Progenitor cell of endocrine pancreas (in vitro differentiated cells): Measurements from ENCODE around the gene MRC2. TPM values are rescaled to one million over a fixed set of nuclear protein-coding genes. Genes with fewer than 3 reads are reported as not detected.
A peak's percentile ranks its signal among the peaks of the same experiment; 100 is the strongest.

Experiments
- DNase-seq: peaks from one replicate; pipeline ENCODE4 v3.0.0; 2021; ENCODE audit warnings: low spot score; ENCODE audit not compliant: unreplicated experiment
- H3K27ac Mint-ChIP-seq: 2 replicates; pipeline ENCODE4 v1.8.0; 2021; ENCODE audit warnings: mild to moderate bottlenecking, moderate library complexity, mixed read lengths
- H3K27me3 Mint-ChIP-seq: 2 replicates; pipeline ENCODE4 v1.8.0; 2021; ENCODE audit warnings: mixed read lengths
- H3K36me3 Mint-ChIP-seq: 2 replicates; pipeline ENCODE4 v1.8.0; 2022; ENCODE audit warnings: mixed read lengths; ENCODE audit not compliant: insufficient read depth
- H3K4me1 Mint-ChIP-seq: 2 replicates; pipeline ENCODE4 v1.8.0; 2021; ENCODE audit warnings: low read depth, mixed read lengths
- H3K4me3 Mint-ChIP-seq: 2 replicates; pipeline ENCODE4 v1.8.0; 2021; ENCODE audit warnings: low read depth, mild to moderate bottlenecking, moderate library complexity, mixed read lengths
- H3K9me3 Mint-ChIP-seq: 2 replicates; pipeline ENCODE4 v1.8.0; 2021; ENCODE audit warnings: low read depth, mixed read lengths
- total RNA-seq: library from RNA; stranded (reverse); gene quantifications from 2 replicates; pipeline ENCODE4 v1.2.1, GENCODE V29; 2021
- TF ChIP-seq, protein P1 (sequence below): fragments of 200-600 bp; sonication (generic); IDR thresholded peaks from one replicate; pipeline ENCODE4 v1.5.0; 2021; ENCODE audit warnings: antibody characterized with exemption, mild to moderate bottlenecking; ENCODE audit not compliant: unreplicated experiment

Gene MRC2
- total RNA-seq, 1 donor from 2014 or later: 4.9 TPM

DNA sequence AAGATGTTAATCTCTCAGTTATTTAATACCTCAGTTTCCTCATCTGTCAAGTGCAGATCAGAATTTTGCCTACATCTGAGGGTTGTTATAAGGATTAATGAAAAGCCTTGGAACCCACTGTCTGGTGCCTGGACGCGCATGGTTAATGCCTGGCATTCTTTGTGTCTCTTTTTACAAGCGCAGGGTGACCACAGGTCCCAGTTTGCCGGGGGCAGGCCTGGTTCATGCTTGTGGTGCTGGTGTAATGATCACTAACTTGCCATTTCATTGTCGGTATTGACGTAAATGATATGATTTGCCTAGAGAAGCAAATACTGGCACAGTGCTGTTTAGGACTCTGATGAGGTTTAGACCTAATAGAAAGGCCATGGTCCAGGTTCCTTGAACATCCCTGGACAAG lies 23.1 kb downstream of the MRC2 start:
- Mint-ChIP-seq H3K9me3 (no peaks in the 10 kb centered on the region), H3K27me3 (peaks cover 16% of the 10 kb centered on the region), H3K4me1 (peaks cover 13% of the 10 kb centered on the region), H3K36me3 (no peaks in the 10 kb centered on the region), H3K4me3 (no peak overlapping the region), H3K27ac (no peak overlapping the region)
- no peak for DNase-seq
- TF ChIP-seq, protein P1, sequence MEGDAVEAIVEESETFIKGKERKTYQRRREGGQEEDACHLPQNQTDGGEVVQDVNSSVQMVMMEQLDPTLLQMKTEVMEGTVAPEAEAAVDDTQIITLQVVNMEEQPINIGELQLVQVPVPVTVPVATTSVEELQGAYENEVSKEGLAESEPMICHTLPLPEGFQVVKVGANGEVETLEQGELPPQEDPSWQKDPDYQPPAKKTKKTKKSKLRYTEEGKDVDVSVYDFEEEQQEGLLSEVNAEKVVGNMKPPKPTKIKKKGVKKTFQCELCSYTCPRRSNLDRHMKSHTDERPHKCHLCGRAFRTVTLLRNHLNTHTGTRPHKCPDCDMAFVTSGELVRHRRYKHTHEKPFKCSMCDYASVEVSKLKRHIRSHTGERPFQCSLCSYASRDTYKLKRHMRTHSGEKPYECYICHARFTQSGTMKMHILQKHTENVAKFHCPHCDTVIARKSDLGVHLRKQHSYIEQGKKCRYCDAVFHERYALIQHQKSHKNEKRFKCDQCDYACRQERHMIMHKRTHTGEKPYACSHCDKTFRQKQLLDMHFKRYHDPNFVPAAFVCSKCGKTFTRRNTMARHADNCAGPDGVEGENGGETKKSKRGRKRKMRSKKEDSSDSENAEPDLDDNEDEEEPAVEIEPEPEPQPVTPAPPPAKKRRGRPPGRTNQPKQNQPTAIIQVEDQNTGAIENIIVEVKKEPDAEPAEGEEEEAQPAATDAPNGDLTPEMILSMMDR: no peak

DNA sequence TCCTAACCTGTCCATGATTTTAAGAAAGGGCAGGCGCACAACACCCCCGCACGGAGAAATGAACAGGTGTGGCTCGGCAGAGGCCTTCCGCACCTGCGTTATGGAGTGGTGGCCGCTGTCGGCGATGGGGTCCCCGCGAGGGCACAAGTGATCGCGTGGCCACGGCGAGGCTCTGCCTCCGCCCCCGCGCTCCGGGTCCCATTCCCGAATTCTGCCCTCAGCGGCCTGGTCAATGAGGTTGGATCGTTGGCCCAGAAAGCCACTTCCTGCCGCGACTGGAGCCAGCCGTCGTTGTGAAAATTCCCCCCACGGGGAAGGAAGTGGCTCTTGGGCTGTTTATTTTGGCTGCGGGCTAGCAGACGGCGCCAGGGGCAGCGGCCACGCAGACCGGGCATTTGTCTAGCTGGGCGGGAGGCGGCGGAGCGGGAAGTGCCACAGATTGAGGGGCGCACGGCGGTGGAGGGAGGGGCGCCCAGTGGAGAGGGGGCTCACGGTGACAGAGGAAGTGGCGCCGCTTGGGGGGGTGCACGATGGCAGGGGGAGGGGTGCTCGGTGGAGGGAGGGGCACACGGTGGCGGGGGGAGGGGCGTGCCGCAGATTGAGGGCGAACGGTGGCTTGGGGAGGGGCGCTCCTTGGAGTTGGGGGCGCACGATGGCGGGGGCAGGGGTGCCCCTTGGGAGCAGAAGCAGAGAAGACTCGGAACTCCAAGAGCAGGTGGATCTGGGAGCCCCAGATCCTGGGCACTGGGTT lies 25.0 kb downstream of the MRC2 start:
- Mint-ChIP-seq H3K4me3 (peak overlapping the region; percentile 74), H3K36me3 (no peaks in the 10 kb centered on the region), H3K27ac (peak overlapping the region; percentile 19), H3K27me3 (peaks cover 16% of the 10 kb centered on the region), H3K9me3 (no peaks in the 10 kb centered on the region), H3K4me1 (peaks cover 13% of the 10 kb centered on the region)
- no peak for DNase-seq
- TF ChIP-seq, protein P1: no peak

DNA sequence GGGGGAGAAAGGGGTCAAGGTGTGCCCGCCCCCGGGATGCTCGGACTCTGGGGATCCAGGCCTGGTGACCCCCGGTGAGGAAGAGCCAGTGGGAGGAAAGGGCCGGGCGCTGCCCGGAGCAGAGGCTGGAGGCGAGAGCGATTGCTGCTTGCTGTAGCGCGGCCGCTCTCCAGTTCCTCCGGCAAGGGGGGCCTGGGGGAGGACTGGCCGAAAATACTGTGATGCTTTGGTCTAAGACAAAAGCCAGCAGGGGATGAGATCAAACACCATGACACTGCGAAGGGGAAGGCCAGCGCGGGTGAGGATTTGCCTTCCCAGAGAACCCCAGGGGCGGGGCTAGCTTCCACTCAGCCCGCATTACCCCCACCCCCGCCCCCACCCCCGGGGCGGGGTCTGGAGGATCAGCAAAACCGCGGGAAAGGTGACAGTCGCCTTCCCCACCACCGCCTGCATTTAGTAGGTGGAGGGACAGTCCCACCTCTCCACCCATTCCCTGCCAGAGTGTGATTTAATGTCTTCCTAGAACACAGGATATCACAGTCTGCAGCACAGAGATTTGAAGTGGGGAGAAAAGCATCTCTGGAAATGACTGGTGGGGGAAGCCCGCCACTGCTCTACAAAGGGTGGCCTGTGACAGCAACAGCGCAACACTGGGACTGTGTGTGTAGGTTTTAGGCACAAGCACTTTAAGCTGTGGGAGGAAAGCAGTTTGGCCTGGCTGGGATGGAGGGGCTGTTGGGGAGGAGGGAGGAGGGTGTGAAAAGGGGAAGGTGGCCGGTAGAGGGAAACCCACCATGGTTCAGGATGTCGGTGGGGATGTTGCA lies 25.7 kb downstream of the MRC2 start:
- Mint-ChIP-seq H3K36me3 (no peaks in the 10 kb centered on the region), H3K4me1 (peaks cover 13% of the 10 kb centered on the region), H3K4me3 (peak overlapping the region; percentile 74), H3K27me3 (peaks cover 16% of the 10 kb centered on the region), H3K9me3 (no peaks in the 10 kb centered on the region), H3K27ac (no peak overlapping the region)
- TF ChIP-seq, protein P1: no peak
- DNase-seq: no peak

DNA sequence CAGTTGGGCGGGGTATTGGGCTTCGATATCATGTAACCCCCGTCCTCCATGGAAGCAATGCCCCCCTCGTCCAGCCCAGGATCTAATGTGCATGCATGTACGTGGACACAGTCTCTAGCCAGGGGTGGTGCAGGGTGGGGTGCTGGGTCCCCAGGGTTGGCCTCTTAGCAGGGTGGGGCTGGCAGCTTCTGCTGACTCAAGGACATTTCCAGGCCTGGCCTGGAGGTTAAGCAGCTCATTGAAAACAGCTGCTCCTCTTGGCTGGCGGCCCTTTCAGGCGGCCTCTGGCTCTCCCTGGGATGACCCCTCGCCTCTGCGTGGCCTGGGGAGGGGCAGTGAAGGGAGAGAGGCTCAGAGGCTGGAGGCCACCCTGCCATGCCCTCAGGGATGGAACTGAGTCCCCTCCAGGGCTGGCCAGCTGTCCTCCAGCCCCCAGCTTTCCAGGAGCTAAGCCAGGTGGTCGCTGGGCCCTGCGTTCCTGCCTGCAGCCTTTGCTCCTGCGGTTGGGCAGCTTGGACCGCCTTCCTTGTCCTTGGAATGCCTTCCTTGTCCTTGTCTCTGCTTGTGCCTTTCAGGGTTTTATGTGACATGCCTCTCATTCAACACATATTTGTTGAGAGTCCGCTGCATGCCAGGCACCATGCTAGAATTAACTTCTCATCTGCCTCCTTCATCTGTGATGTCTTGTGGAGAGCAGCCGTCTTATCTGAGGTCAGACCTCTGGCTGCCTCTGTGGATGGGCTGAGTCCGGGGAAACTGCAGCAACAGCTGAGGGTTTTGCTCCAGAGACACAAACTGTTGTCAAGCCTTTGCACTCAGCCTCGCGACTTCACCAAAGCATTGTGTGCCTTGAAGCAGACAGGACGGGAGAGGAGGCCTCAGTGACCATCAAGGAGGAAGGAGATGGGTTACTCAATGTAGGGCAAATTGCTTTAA lies 26.6 kb downstream of the MRC2 start:
- Mint-ChIP-seq H3K4me3 (peak overlapping the region; percentile 74), H3K27ac (no peak overlapping the region), H3K4me1 (peaks cover 7% of the 10 kb centered on the region), H3K36me3 (no peaks in the 10 kb centered on the region), H3K27me3 (peaks cover 11% of the 10 kb centered on the region), H3K9me3 (no peaks in the 10 kb centered on the region)
- no peak for DNase-seq
- TF ChIP-seq, protein P1: no peak

DNA sequence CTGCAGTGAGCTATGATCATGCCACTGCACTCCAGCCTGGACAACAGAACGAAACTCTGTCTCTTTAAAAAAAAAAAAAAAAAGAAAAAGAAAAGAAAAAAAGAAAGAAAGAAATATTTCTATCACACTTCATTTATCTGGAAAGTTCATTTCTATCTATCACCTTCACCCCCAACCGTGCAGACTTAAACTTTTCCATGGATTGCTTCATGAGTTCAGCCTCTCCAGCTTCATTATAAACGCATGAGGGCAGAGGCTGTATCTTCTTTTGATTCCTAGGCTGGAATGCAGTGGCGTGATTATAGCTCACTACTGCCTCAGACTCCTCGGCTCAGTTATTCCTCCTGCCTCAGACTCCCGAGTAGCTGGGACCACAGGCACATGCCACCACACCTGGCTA lies 28.2 kb downstream of the MRC2 start:
- Mint-ChIP-seq H3K36me3 (no peaks in the 10 kb centered on the region), H3K4me1 (peaks cover 7% of the 10 kb centered on the region), H3K9me3 (peaks cover 2% of the 10 kb centered on the region), H3K4me3 (no peak overlapping the region), H3K27me3 (peaks cover 11% of the 10 kb centered on the region), H3K27ac (no peak overlapping the region)
- no peak for DNase-seq
- TF ChIP-seq, protein P1: no peak
